ENCODE data around the gene TOX2.

DNA sequence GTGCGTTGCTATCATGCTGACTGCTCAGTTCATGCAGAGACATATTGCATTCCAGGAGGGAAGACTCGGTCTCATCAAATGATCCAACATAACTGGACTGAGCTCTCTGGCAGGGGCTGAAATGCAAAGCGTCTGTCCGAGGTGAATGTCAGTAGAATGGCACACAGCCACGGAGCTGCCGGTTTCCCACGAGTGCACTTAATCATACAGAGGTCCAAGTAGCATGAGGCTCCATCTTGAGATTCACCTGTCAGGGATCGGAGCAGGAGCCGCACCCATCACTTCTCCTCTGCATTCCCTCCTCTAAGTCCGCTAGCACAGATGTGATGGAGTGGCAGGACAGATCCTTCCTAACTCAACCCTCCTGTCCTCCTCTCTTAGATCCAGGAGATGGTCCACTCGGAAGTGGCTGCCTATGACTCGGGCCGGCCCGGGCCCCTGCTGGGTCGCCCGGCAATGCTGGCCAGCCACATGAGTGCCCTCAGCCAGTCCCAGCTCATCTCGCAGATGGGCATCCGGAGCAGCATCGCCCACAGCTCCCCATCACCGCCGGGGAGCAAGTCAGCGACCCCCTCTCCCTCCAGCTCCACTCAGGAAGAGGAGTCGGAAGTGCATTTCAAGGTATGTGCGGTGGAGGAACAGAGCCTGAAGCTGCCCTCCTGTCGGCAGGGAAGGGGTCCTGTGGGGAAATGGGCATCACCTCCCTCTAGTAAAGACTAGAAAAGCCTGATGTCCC is 136.4 kb downstream of the TOX2 start:
- TF ChIP-seq TAF1 (IDR thresholded peaks at IDR 0.05; ENCODE audit: borderline replicate concordance, low read depth, low read length): no peak
- no peak for TF ChIP-seq POLR2AphosphoS5 (IDR thresholded peaks at IDR 0.05; ENCODE audit: low read depth, low read length)
- no peak for TF ChIP-seq POLR2A (IDR thresholded peaks at IDR 0.05; ENCODE audit: low read depth, low read length)

Data from GM12892 (cell line).